ENCODE data around the gene IFNK.

Gene IFNK

GRCh38 chr9:27538647-27539046 lies 14.6 kb downstream of the IFNK start:
- no peak for DNase-seq (ENCODE audit: low read depth, low spot score)

DNA sequence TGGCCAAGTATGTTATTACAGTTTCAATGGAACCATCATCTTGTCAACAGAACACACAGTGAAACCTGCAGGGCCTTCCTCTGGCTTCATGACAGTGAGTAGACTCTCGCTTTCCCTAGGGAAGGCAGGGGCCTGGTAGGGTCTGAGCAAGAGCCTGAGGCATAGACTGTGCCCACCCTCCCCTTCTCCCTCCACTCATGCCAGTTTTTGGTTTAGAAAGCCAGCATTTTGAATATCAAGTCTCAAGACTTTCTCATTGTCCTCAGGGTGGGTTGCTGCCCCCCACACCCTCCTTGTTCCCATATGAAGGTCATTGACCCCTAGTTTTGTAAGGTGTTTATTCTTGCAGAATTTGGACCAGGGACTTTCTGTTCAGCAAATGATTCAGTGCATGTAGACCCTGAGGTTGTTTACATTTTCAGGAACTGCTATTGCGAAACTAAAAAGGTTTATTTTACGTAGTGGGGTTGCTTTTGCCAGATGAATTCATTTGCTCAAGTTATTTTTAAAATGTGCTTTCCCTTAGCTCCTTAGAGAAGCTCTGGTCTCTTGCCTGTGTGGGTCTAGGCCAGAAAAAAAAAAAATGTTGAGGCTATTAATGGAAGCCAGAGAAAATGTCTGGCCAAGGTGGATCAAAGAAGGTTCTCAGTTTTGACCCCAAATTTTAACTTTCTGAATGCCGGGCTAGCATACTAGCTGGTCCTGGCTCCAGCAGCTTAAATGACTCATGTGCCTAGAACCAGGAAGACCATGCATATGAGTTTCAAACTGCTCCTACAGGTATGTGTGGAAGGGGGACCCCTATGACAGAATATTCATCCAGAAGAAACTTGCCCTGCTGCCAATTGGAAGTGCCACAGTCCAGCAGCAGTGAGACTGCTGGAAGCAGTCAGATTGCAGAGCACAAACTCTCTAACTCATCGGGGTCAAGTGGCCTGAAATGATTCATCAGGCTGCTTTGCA lies 15.7 kb downstream of the IFNK start:
- no peak for DNase-seq (ENCODE audit: low read depth, low spot score)

- no peak for DNase-seq (ENCODE audit: low read depth, low spot score)
These were observed 16.4 kb downstream of the IFNK start for GRCh38 chr9:27540502-27540901.

- no peak for DNase-seq (ENCODE audit: low read depth, low spot score)
These were observed 17.6 kb downstream of the IFNK start for GRCh38 chr9:27541740-27542139.

GRCh38 chr9:27542508-27542907 lies 18.4 kb downstream of the IFNK start:
- DNase-seq (ENCODE audit: low read depth, low spot score) = no peak

- no peak for DNase-seq (ENCODE audit: low read depth, low spot score)
These were observed 21.4 kb downstream of the IFNK start for GRCh38 chr9:27545471-27545870.

- no peak for DNase-seq (ENCODE audit: low read depth, low spot score)
These were observed 24.1 kb downstream of the IFNK start for GRCh38 chr9:27548055-27548741.

DNA sequence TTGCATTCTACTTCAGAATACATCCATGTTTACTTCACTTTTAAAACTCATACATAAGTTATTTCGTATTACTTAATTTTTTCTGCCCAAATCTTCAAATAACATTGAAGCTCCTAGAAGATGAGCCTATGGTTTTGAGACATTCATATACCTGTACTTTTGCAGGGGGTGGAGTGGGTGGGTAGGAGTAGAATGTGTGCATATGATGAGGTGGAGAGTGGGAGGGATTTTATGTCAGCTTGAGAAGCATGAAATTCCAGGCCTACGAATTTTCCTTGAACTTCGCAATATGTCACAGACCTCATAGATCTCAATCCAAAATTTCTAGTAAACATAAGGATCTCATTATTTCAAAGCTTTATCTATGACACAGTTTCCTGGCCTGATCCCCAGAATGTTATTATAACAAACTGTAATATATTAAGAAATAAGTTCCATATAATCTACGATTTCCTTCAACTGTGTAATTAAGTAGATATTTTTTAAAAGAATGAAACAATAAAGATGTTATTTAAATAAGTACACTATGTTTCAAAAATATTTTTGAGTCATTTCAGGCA lies 25.2 kb downstream of the IFNK start:
- DNase-seq (ENCODE audit: low read depth, low spot score) = no peak

DNA sequence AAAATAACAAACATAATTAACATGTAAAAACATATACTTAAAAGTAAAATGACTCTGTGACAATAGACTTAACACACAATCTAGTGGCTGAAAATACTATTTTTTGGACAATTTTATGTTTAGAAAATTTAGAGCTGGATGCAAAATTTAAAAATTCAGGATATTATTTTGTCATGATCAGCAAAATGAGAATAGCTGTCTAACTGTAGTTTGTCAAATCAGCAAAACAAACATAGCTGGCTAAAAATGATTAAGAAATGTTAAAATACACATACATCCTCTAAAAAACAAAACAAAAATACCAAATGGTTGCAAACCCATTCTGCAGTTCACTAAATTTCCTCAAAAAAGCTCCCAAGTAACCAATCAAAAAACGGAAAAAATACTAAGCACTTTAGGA lies 30.6 kb downstream of the IFNK start:
- no peak for DNase-seq (ENCODE audit: low read depth, low spot score)

GRCh38 chr9:27556470-27556869 lies 32.4 kb downstream of the IFNK start:
- no peak for DNase-seq (ENCODE audit: low read depth, low spot score)

DNA sequence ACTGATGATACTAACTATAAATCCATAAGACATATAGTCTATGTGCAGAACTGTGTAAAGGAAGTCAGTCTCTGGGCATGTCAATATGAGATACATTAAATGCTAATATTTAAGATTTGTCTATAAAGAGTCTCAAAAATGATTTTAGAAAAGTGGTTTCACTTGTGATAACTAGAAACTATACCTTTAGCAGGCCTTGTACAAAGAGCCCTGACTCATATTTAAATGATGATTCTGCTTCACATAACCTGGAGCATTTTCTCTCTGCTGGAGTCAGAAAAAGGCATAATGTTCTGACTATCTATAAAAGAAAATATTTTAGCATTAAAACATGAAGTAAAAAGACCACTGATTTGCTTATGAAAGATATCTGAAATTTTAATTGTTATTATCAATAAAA lies 34.2 kb downstream of the IFNK start:
- DNase-seq (ENCODE audit: low read depth, low spot score) = no peak

- DNase-seq (ENCODE audit: low read depth, low spot score) = no peak
These were observed 36.4 kb downstream of the IFNK start for GRCh38 chr9:27560457-27560856.

DNA sequence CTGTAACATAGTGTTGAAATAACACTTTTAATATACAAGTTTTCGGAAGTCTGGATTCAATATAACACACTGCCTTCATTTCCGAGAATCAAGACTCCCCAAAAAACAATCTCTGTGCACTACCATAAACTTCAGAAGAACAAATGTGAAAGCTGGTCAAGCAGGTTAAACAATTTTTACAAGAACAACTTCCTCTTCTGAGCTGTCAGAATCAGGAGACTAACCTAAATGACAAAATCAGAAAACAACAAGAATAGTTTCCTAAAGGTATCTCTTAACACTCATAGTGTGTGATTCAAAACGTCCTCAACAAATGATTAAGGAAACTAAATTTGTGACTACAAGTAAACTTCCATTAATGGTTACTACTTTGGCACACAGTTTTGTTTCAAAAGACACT lies 37.6 kb downstream of the IFNK start:
- DNase-seq (ENCODE audit: low read depth, low spot score) = no peak

DNA sequence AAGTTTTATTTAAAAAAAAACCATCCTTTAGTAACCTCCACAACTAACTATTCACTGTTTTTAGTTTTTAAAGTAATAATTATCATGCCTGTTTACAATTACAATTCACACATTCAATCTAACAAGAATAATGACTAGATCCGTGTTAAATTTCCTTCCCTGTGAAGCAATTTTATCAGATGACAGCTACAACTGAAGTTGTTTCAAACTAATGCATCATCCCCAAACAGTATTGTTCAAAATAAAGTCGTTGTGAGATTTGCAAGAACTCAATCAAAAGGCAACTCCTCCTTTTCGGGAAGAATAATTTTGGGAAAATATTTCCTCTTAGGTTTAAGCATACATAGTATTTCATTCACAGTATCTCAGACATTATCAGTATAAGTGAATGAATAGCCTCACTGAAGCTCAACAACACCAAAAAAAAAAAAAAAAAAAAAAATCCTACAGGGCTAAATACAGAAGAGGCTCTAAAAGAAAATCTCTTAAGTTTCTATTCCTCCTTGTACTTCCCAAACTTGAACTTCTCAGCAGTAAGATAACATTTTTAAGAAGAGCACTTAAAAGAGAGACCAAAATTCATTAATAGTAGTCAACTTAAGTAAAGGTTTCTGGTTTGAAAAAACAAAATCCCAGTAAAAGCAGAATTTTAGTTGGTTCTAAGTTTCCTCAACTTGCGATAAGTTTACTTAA lies 39.8 kb downstream of the IFNK start:
- no peak for DNase-seq (ENCODE audit: low read depth, low spot score)

GRCh38 chr9:27564670-27565069 lies 40.6 kb downstream of the IFNK start:
- DNase-seq (ENCODE audit: low read depth, low spot score) = no peak

GRCh38 chr9:27565696-27566095 lies 41.6 kb downstream of the IFNK start:
- no peak for DNase-seq (ENCODE audit: low read depth, low spot score)

- DNase-seq (ENCODE audit: low read depth, low spot score) = no peak
These were observed 42.0 kb downstream of the IFNK start for GRCh38 chr9:27566118-27566517.

- no peak for DNase-seq (ENCODE audit: low read depth, low spot score)
These were observed 45.3 kb downstream of the IFNK start for GRCh38 chr9:27569406-27569805.

- DNase-seq (ENCODE audit: low read depth, low spot score) = no peak
These were observed 46.9 kb downstream of the IFNK start for GRCh38 chr9:27571011-27571410.

GRCh38 chr9:27572061-27572460 lies 48.0 kb downstream of the IFNK start:
- no peak for DNase-seq (ENCODE audit: low read depth, low spot score)

DNA sequence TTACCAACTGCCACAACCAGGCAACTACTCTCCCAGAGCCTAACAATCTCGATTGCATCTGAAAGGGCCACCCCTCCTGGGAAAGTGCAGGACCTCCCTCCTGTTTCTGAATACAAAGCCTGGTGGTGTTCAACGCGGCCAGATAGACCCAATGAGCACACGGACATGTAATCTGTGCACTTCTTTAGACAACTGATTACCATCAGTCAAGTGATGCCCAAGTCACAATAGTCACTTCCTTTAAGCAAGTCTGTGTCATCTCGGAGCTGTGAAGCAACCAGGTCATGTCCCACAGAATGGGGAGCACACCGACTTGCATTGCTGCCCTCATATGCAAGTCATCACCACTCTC lies 48.5 kb downstream of the IFNK start:
- DNase-seq (ENCODE audit: low read depth, low spot score) = no peak

Measured in activated naive CD8-positive, alpha-beta T cell treated with anti-CD3 and anti-CD28 coated beads, Interleukin-2, amount 50 U/mL, for 16 hours (primary cell).